Psoas muscle (tissue), 8 donors: ENCODE measurements around the gene CLSTN2. TPM values are rescaled to one million over a fixed set of nuclear protein-coding genes. Genes with fewer than 3 reads are reported as not detected.

ENCODE experiments used
- ATAC-seq, 4 donors: fragments of 200-7000 bp; cut with Tn5 transposase; one replicate each; pipeline ENCODE4 v1.9.1; 2020; ENCODE audit warnings: moderate library complexity in 3 of 4, mild to moderate bottlenecking in 2 of 4
- DNase-seq, 2 donors: peaks; one replicate each; pipeline ENCODE4 v3.0.0-alpha.2; 2020
- H3K27ac ChIP-seq: fragments of 200-600 bp; one replicate; pipeline ENCODE4 v1.8.0; 2022
- H3K27me3 ChIP-seq, 3 donors: fragments of 200-600 bp in 1 of 3; one replicate each; pipeline versions ENCODE4 v1.6.1 to v1.8.0; 2013 to 2022; ENCODE audit warnings: low read length in 2 of 3, mild to moderate bottlenecking in 2 of 3, moderate library complexity in 1 of 3; ENCODE audit not compliant: insufficient read depth in 3 of 3
- H3K36me3 ChIP-seq, 2 donors: fragments of 200-600 bp in 1 of 2; one replicate each; pipeline versions ENCODE4 v1.6.1 to v1.8.0; 2013 to 2022; ENCODE audit warnings: low read depth in 1 of 2, mild to moderate bottlenecking in 1 of 2, moderate library complexity in 1 of 2; ENCODE audit not compliant: insufficient read depth in 1 of 2
- H3K4me1 ChIP-seq: fragments of 200-600 bp; one replicate; pipeline ENCODE4 v1.8.0; 2022
- H3K4me3 ChIP-seq: fragments of 200-600 bp; one replicate; pipeline ENCODE4 v1.8.0; 2022; ENCODE audit warnings: mild to moderate bottlenecking
- H3K9me3 ChIP-seq: fragments of 200-600 bp; one replicate; pipeline ENCODE4 v1.8.0; 2022
- CTCF ChIP-seq: fragments of 200-600 bp; IDR thresholded peaks from one replicate; pipeline ENCODE4 v1.8.0; 2022; ENCODE audit warnings: antibody characterized with exemption
- WGBS, 3 donors: extraction: QIAGEN DNeasy Blood & Tissue Kit; methylation state at CpG; one replicate each; pipeline versions ENCODE4 v1.1.6 to v1.1.7; 2013; 5-methylcytosine and 5-hydroxymethylcytosine counted together
- intact Hi-C, 2 donors: fragments of 100-400 bp; cut with DNase I; formaldehyde crosslinking; loops; one replicate each; pipeline versions ENCODE4 v1.11.0 to v1.14.2; 2022
- polyA plus RNA-seq, 3 donors: library from polyadenylated mRNA; stranded (reverse); fragments of 200-250 nt; gene quantifications; one replicate each; pipeline ENCODE4 v1.2.3, GENCODE V29; 2013
- total RNA-seq, 4 donors: library from RNA; stranded (reverse); fragmentation: NEBNext Ultra II Directional in 2 of 4; extraction: Animal tissue kit (Norgen Biotek cat#: 25700) in 2 of 4; gene quantifications; one replicate each; pipeline versions ENCODE4 v1.2.1 to v1.2.4, GENCODE V29; 2021 to 2023
- donor health status: healthy with polysubstance abuse.
- donor health status: DM: no; HTN: no; CAD: no; lungs with moderate emphysema.
- donor health status: Bipolar disorder and iron deficiency.
- donor health status: healthy.
- donor health status: DM: yes; HTN: yes; CAD: no.
- donor health status: DM: no; HTN: no; CAD: no.
- donor health status: DM: no; HTN: no; CAD: no.
- donor health status: DM: yes; HTN: yes; CAD: no.

CLSTN2 gene
- total and polyA plus RNA-seq, 7 donors = 0.24 to 5.0 (median 1.5) TPM

- 75 to 87% (median 77%) methylated on average over 3 of the region's 3 CpGs for WGBS, 3 donors
- ATAC-seq = no peak
Measured at GRCh38 chr3:140358686-140359085, 423.7 kb downstream of the CLSTN2 start.

GRCh38 chr3:140359233-140359995 lies 424.4 kb downstream of the CLSTN2 start:
- H3K4me1 ChIP-seq = no peaks in the 10 kb centered on the region
- H3K4me3 ChIP-seq = no peak overlapping the region
- H3K27me3 ChIP-seq = no peaks in the 10 kb centered on the region
- ATAC-seq = no peak
- H3K27ac ChIP-seq = no peak overlapping the region
- no peaks in the 10 kb centered on the region for H3K9me3 ChIP-seq
- WGBS, 3 donors = 69 to 83% (median 80%) methylated on average over 5 of the region's 5 CpGs
- TF ChIP-seq CTCF = no peak
- intact Hi-C loops = no loop called here
- H3K36me3 ChIP-seq = no peaks in the 10 kb centered on the region
- DNase-seq = no peak

More at GRCh38 chr3:140358686-140359085, 423.7 kb downstream of the CLSTN2 start:
- no peaks in the 10 kb centered on the region for H3K9me3 ChIP-seq
- H3K27ac ChIP-seq = no peak overlapping the region
- no peaks in the 10 kb centered on the region for H3K27me3 ChIP-seq
- intact Hi-C loops = no loop called here
- H3K4me1 ChIP-seq = no peaks in the 10 kb centered on the region
- no peak for DNase-seq
- no peak overlapping the region for H3K4me3 ChIP-seq
- H3K36me3 ChIP-seq = no peaks in the 10 kb centered on the region
- no peak for TF ChIP-seq CTCF

- no peak overlapping the region for H3K4me3 ChIP-seq
- no peaks in the 10 kb centered on the region for H3K36me3 ChIP-seq
- H3K9me3 ChIP-seq = no peaks in the 10 kb centered on the region
- DNase-seq (no peak), ATAC-seq (no peak)
- intact Hi-C loops = no loop called here
- WGBS, 3 donors = 52 to 87% (median 82%) methylated on average over 1 of the region's 1 CpG
- no peak for TF ChIP-seq CTCF
- no peaks in the 10 kb centered on the region for H3K4me1 ChIP-seq
- no peaks in the 10 kb centered on the region for H3K27me3 ChIP-seq
- H3K27ac ChIP-seq = no peak overlapping the region
Measured at GRCh38 chr3:140360332-140360731, 425.3 kb downstream of the CLSTN2 start.

- no peak overlapping the region for H3K27ac ChIP-seq
- H3K9me3 ChIP-seq = no peaks in the 10 kb centered on the region
- H3K36me3 ChIP-seq = no peaks in the 10 kb centered on the region
- TF ChIP-seq CTCF = no peak
- no peaks in the 10 kb centered on the region for H3K4me1 ChIP-seq
- WGBS, 3 donors = 69 to 77% (median 75%) methylated on average over 6 of the region's 6 CpGs
- no peaks in the 10 kb centered on the region for H3K27me3 ChIP-seq
- ATAC-seq (no peak), DNase-seq (no peak)
- H3K4me3 ChIP-seq = no peak overlapping the region
- intact Hi-C loops = no loop called here
Measured at GRCh38 chr3:140363801-140364200, 428.8 kb downstream of the CLSTN2 start.
